NCI-H748 (cell line): ENCODE results near the gene RBM28.
"Not testable (repeated sequence)": the region's sequence is repeated elsewhere in the genome, so short reads cannot be mapped to it uniquely, and the experiment has no call there.

Source experiments
- DNase-seq: peaks from one replicate; lab custom pipeline; 2025; ENCODE audit not compliant: unreplicated experiment; lab: John Stamatoyannopoulos, UW

The RBM28 gene

GRCh38 chr7:128287556-128287955 is 56.2 kb downstream of the RBM28 start:
- no peak for DNase-seq

DNA sequence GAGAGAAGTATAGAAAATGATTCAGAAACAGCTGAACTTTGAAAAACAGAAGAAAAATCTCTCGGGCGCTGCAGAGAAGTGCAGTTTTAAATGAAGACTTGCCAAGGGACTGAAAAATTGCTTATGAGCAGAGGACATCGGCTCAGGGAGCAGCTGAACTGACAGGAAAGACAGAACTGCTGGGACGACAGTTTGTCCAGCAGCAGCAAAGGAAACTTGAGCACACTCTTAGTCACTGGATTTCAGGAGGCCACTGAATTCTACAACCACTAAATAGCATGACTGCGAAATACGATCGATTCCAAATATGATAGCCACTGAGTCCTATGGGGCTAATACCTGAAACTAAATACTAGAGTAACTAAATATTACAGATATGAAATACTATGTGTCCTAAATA is 59.6 kb downstream of the RBM28 start:
- no peak for DNase-seq

GRCh38 chr7:128281605-128282380 is 61.9 kb downstream of the RBM28 start:
- no peak for DNase-seq

DNA sequence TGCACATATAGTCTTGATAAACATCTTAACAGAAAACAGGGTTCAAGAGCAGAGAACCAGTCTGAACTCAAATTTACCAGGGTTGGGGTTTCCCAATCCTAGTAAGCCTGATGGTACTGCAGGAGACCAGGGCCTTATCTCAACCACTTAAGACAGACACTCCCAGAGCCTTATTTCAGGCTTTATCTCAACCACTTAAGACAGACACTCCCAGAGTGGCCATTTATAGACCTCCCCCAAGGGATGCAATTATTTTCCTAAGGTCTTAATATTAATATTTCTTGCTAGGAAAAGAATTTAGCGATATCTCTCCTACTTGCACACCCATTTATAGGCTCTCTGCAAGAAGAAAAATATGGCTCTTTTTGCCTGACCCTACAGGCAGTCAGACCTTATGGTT is 63.3 kb downstream of the RBM28 start:
- not testable (repeated sequence) for DNase-seq

DNA sequence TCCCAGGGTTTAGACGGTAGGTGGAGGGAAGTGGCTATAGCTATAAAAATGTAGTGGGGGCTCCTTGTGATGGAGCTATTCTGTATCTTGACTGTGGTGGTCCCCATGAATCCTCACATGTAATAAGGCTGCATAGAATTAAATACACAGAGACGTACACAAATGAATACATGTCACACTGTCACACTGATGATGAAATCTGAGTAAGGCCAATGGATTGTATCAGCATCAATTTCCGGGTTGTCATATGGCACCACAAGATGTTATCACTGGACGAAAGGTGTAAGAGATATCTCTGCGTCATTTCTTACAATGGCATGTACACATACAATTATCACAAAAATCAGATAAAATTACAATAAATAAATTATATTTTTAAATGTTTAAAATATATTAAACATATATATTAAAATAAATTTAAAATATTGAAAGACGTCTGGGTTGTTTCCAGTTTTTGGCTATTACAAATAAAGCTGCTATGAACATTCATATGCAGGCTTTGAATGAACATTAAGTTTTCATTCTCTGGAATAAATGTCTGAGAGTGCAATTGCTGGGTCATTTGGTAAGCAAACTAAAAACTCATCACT is 64.5 kb downstream of the RBM28 start:
- DNase-seq: no peak

GRCh38 chr7:128278366-128278765 is 65.3 kb downstream of the RBM28 start:
- DNase-seq: no peak

DNA sequence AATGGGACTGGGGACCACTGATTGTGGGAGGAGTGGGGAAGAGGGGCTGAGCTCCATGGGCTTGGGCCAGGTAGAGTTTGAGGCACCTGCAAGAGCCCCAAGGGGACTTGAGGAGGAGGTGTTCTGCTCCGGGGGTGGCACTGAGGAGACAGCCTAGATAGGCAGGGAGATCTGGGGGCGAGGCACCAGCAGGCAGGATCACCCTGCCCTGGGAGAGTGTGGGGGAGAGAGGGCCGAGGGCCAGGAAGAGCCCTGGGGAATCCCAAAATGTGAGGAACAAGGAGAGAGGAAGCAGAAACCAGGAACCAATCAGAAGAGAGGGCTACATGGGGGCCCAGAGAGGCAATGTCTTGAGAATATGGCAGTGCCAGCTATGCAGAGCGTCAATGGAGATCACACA is 68.0 kb downstream of the RBM28 start:
- DNase-seq: no peak

- DNase-seq: no peak
Observed at GRCh38 chr7:128274884-128275603, 68.7 kb downstream of the RBM28 start.

- no peak for DNase-seq
Observed at GRCh38 chr7:128274246-128274883, 69.3 kb downstream of the RBM28 start.

DNA sequence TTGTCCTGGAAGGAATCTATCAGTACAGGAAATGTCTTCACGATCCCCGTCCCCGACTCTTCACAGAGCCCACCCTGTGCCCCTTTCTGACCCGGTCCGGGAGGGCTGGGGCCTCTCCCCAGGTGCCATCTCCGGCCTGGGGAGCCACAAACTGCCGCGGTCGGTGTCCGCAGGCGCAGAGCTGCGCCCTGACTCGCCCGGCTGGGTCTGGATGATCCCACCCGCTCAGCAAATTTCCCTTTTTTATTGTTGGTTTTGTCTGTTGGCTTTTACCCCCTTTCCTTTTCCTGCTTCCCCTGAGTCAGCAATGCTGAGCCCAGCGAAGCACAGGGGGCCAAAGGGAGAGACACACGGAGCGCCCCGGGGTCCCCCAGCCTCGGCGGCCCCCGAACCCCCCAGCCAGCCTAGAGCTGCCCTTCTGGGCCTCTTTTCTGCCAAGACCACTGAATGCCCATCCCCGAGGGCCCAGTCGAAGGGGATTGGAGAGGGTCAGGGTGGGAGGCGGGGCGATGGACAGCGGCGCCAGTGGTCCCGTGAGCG is 71.7 kb downstream of the RBM28 start:
- no peak for DNase-seq

GRCh38 chr7:128271471-128271941 is 72.2 kb downstream of the RBM28 start:
- no peak for DNase-seq

DNA sequence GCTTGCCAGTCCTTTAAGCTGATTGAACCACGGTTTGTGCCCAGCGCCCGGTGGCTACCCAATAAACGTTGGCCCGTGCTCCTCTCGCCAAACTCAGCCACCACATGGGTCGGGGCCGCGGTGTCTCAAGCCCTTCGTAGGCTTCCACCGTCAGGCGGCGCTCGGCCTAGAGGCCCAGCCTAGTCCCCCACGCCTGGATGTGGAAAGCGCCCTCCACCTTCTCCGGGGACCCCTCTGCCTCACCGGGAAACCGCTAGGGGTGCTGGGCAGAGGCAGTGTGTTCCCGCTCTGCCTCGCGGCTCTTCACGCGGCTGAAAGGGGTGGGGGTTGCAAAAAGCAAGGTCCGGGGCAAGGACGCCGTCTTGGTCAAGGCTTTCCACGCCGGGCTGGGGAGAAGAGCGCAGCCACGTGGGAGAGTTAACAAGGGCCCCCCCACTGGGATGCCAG is 72.9 kb downstream of the RBM28 start:
- no peak for DNase-seq

DNA sequence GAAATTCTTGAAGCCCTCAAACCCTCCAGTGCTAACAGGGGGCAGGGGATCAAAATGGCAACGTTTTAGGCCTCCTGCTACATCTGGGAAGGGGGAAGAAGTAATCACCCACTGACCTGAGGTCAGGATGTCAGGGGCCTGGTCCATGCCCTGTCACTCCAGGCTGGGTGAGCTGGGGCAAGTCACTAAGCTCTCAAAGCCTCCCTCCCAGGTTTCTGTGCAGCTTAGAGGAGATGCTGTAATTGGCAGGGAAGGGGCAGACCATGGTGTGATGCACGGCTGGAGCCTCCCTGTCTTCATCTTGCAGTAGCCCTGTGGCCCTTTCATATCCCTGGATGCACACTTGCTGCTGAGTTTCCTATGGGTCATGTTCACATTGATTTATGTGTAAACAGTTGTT is 75.5 kb downstream of the RBM28 start:
- no peak for DNase-seq

DNA sequence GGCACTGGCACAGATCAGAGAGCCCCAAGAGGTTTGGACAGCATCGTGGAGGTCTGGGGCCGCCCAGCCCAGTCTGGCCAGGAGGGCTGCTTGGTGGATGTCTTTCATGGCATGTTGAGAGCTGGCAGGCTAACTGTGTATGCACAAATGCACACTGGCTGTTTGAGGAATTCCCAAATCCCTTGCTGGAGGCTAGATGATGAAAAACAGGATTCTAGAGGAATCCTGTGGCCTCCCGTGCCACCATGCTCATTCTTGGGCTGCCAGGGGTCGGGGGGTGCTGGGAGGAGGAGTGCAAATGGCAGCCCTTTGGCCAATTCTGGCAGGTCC is 76.1 kb downstream of the RBM28 start:
- DNase-seq: no peak

- DNase-seq: no peak
Observed at GRCh38 chr7:128266883-128267594, 76.7 kb downstream of the RBM28 start.

GRCh38 chr7:128266529-128266882 is 77.2 kb downstream of the RBM28 start:
- no peak for DNase-seq

DNA sequence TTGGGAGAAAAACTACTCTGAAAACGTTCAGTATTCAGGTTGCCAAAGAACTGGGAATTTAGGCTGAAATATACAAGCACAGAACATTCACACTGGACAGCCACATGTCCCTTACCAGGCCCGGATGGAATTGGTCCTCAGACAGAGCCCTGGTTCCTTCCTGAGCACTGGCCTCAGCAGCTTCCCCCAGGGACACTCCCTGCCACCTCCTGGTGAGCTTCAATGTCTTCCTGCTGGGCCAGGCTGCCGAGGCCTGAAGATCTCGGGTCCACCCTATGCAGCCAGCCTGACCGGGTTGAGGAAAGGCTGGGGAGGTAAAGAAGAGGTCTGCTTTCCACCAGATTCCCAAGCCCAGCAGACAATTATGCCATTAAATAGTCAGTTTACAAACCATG is 77.8 kb downstream of the RBM28 start:
- DNase-seq: no peak

GRCh38 chr7:128265156-128265905 is 78.4 kb downstream of the RBM28 start:
- no peak for DNase-seq

DNA sequence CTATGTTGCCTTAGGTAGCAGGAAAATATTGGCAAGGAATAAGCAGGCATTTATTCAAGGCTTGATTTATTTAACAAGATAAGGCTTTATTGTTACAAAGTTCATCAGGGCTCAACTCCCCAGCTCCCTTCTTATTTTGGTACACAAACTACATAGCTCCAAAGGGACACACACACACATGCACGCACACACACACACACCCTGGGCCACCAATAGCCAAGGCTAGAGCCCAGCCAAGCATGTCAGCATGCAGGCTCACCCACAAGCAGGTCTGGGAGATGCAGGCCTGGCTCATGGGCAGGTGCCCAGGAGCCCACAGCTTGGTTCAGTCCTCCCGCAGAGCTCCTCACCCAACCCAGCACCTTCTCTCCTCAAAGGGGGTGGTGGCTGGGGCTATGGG is 79.2 kb downstream of the RBM28 start:
- no peak for DNase-seq

DNA sequence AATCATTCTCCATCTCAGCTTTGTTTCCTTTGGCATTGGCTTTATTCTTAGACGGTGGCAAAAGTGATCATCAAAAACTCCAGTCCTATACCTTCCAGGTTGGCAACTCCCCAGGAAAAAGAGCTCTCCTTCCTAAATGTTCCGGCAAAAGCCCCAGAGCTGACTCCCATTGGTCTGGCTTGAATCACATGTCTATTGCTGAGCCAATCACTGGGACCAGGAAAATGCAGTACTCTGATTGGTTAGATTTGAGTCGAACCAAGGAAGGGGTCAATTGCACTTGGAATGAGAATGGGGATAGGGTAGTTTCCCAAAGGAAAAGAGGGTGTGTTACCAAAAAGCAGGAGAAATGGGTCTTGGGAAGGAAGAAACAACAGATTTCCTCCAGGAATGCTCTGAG is 80.3 kb downstream of the RBM28 start:
- DNase-seq: no peak
